ENCODE measurements around the gene USP26. TPM values are rescaled to one million over a fixed set of nuclear protein-coding genes. Genes with fewer than 3 reads are reported as not detected.

The USP26 gene, protein sequence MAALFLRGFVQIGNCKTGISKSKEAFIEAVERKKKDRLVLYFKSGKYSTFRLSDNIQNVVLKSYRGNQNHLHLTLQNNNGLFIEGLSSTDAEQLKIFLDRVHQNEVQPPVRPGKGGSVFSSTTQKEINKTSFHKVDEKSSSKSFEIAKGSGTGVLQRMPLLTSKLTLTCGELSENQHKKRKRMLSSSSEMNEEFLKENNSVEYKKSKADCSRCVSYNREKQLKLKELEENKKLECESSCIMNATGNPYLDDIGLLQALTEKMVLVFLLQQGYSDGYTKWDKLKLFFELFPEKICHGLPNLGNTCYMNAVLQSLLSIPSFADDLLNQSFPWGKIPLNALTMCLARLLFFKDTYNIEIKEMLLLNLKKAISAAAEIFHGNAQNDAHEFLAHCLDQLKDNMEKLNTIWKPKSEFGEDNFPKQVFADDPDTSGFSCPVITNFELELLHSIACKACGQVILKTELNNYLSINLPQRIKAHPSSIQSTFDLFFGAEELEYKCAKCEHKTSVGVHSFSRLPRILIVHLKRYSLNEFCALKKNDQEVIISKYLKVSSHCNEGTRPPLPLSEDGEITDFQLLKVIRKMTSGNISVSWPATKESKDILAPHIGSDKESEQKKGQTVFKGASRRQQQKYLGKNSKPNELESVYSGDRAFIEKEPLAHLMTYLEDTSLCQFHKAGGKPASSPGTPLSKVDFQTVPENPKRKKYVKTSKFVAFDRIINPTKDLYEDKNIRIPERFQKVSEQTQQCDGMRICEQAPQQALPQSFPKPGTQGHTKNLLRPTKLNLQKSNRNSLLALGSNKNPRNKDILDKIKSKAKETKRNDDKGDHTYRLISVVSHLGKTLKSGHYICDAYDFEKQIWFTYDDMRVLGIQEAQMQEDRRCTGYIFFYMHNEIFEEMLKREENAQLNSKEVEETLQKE
- total RNA-seq (2022; extraction: Qiagen RNA extraction; ENCODE audit: low read depth): not detected in 5 replicates

DNA sequence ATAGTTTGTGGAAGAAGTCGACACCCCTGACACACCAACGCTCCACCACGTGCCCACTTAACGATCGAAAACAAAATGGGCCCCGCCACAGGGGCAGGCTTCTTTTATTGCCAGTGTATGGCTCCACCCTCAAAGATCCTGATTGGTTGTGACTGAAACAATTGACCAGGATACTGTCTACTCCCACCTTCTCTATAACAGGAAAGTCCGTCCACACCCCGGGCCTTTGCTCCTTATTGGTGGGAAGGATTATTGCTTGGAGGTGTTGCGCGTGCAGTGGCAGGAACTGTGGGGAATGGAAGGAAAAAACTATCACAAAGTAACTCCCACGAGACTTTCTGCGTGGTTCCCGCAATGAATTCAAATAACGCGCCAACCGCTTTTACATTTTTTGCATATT is at the start of gene USP26:
Gene USP26 (minus strand): TSS at position 79 of the 400 bp plus-strand sequence. CDS start 68,889 bp downstream, outside the sequence.

Other genes starting within 250 kb of the USP26 start
- gene HS6ST2, start 138.5 kb downstream of the USP26 start, total RNA-seq (2022; extraction: Qiagen RNA extraction; ENCODE audit: low read depth): 0.03 to 0.17 TPM (median 0.10 TPM) in 3 of 5 replicates, not detected in the others
- not detected in 5 replicates for gene TFDP3, start 121.2 kb upstream of the USP26 start, total RNA-seq (2022; extraction: Qiagen RNA extraction; ENCODE audit: low read depth)